ENCODE measurements around the gene MBD6.
A peak's percentile ranks its signal among the peaks of the same experiment; 100 is the strongest.
"Not testable (repeated sequence)": the region's sequence is repeated elsewhere in the genome, so short reads cannot be mapped to it uniquely, and the experiment has no call there.

MBD6 gene

DNA sequence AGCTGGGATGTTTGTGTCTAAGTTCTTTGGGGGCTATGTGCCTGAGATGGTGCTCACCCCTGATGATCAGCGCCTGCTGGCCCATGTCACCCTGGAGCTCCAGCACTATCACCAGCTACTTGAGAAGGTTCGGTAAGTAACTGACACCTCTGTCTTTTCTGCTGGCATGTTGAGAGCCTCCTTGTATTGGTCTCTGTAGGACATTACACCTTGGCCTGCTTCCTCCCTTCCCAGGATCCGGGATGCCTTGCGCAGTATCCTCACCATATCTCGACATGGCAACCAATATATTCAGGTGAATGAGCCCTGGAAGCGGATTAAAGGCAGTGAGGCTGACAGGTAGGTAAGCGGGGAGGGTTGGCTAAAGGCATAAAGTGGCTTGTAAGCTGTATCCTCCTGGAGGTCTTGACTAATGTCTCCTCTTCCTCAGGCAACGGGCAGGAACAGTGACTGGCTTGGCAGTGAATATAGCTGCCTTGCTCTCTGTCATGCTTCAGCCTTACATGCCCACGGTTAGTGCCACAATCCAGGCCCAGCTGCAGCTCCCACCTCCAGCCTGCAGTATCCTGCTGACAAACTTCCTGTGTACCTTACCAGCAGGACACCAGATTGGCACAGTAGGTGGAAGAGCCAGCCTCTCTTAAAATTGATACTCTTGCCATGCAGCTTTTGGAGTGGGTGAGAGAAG lies 7.8 kb upstream of the MBD6 start:
- H3K9ac ChIP-seq (ENCODE audit: insufficient read length, low read depth), result no peak overlapping the region
- no peaks in the 10 kb centered on the region for H3K4me1 ChIP-seq (ENCODE audit: insufficient read depth, insufficient read length)
- no peaks in the 10 kb centered on the region for H3K27me3 ChIP-seq (ENCODE audit: insufficient read depth, insufficient read length)
- H3K36me3 ChIP-seq (ENCODE audit: insufficient read depth, insufficient read length, low read length), result peaks cover 93% of the 10 kb centered on the region
- TF ChIP-seq YY1 (IDR thresholded peaks at IDR 0.05; ENCODE audit: insufficient read depth, insufficient read length) (no peak), SUZ12 (IDR thresholded peaks at IDR 0.05; ENCODE audit: extremely low read depth, insufficient read depth, insufficient read length) (no peak), ZNF274 (IDR thresholded peaks at IDR 0.05; ENCODE audit: low read depth, low read length) (no peak)
- H3K4me3 ChIP-seq (ENCODE audit: insufficient read length, low read depth), result no peak overlapping the region
- no peaks in the 10 kb centered on the region for H3K9me3 ChIP-seq (ENCODE audit: insufficient read depth, low read length)
- DNase-seq (ENCODE audit: low read depth, low spot score), result no peak

GRCh38 chr12:57515408-57515933 lies 7.2 kb upstream of the MBD6 start:
- peaks cover 87% of the 10 kb centered on the region for H3K36me3 ChIP-seq (ENCODE audit: insufficient read depth, insufficient read length, low read length)
- no peak for TF ChIP-seq YY1 (IDR thresholded peaks at IDR 0.05; ENCODE audit: insufficient read depth, insufficient read length)
- no peak for TF ChIP-seq SUZ12 (IDR thresholded peaks at IDR 0.05; ENCODE audit: extremely low read depth, insufficient read depth, insufficient read length)
- TF ChIP-seq ZNF274 (IDR thresholded peaks at IDR 0.05; ENCODE audit: low read depth, low read length), result no peak
- no peak for DNase-seq (ENCODE audit: low read depth, low spot score)

DNA sequence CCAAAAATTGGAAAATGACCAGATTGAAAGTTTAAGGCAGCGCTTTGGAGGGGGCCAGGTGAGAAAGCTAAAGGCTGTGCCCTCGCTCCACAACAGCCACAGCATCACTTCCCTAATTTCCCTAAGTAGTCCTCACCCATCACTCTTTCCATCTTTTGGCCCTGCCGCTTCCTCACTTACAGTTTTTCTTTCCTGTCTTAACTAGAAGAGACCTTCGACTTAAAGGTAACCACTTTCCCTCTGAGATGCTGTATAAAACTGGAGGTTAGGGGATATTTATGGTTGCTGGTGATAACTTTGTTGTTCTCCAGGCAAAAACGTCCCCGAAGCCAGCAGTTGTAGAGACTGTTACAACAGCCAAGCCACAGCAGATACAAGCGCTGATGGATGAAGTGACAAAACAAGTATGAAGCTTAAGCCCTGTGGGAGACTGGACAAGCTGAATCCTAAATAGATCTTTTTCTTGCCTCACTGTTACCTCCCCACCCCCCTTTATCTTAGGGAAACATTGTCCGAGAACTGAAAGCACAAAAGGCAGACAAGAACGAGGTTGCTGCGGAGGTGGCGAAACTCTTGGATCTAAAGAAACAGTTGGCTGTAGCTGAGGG lies 6.6 kb upstream of the MBD6 start:
- Histone ChIP-seq H3K4me1 (ENCODE audit: insufficient read depth, insufficient read length) (no peaks in the 10 kb centered on the region), H3K9ac (ENCODE audit: insufficient read length, low read depth) (no peak overlapping the region), H3K9me3 (ENCODE audit: insufficient read depth, low read length) (no peaks in the 10 kb centered on the region), H3K36me3 (ENCODE audit: insufficient read depth, insufficient read length, low read length) (peaks cover 82% of the 10 kb centered on the region), H3K4me3 (ENCODE audit: insufficient read length, low read depth) (no peak overlapping the region), H3K27me3 (ENCODE audit: insufficient read depth, insufficient read length) (no peaks in the 10 kb centered on the region)
- TF ChIP-seq YY1 (IDR thresholded peaks at IDR 0.05; ENCODE audit: insufficient read depth, insufficient read length), result no peak
- TF ChIP-seq ZNF274 (IDR thresholded peaks at IDR 0.05; ENCODE audit: low read depth, low read length), result no peak
- no peak for TF ChIP-seq SUZ12 (IDR thresholded peaks at IDR 0.05; ENCODE audit: extremely low read depth, insufficient read depth, insufficient read length)
- DNase-seq (ENCODE audit: low read depth, low spot score), result no peak

More at GRCh38 chr12:57515408-57515933, 7.2 kb upstream of the MBD6 start:
- H3K9me3 ChIP-seq (ENCODE audit: insufficient read depth, low read length), result no peaks in the 10 kb centered on the region
- H3K9ac ChIP-seq (ENCODE audit: insufficient read length, low read depth), result no peak overlapping the region
- H3K27me3 ChIP-seq (ENCODE audit: insufficient read depth, insufficient read length), result no peaks in the 10 kb centered on the region
- H3K4me1 ChIP-seq (ENCODE audit: insufficient read depth, insufficient read length), result no peaks in the 10 kb centered on the region
- H3K4me3 ChIP-seq (ENCODE audit: insufficient read length, low read depth), result no peak overlapping the region

DNA sequence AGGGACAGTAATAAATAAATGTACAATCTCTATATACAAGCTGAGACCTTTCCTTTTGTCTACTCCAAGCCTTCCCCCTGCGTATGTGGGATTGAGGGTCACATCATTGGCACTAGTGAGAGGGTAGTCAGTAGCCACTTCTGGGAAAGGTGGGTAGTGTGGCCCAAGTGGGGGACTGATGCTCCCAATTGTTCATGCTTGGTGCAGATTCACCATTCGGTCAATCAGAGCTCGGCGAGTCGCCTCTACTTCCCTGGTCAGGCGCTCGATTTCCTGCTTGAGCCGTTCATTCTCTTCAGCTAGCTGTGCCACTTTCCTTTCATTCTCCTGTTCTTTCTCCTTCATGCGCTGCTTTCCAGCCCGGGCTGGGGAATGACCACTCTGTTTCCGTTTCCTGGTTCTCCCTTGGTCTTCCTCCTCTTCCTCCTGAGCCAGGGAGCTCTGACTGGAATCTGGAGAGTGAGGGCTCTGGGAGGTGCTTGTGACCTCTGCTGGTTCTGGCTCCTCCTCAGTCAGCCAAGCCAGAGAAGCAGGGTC lies 5.9 kb upstream of the MBD6 start:
- Histone ChIP-seq H3K9me3 (ENCODE audit: insufficient read depth, low read length) (no peaks in the 10 kb centered on the region), H3K27me3 (ENCODE audit: insufficient read depth, insufficient read length) (no peaks in the 10 kb centered on the region), H3K9ac (ENCODE audit: insufficient read length, low read depth) (no peak overlapping the region), H3K4me3 (ENCODE audit: insufficient read length, low read depth) (no peak overlapping the region), H3K4me1 (ENCODE audit: insufficient read depth, insufficient read length) (no peaks in the 10 kb centered on the region), H3K36me3 (ENCODE audit: insufficient read depth, insufficient read length, low read length) (peaks cover 75% of the 10 kb centered on the region)
- TF ChIP-seq YY1 (IDR thresholded peaks at IDR 0.05; ENCODE audit: insufficient read depth, insufficient read length), result no peak
- no peak for TF ChIP-seq SUZ12 (IDR thresholded peaks at IDR 0.05; ENCODE audit: extremely low read depth, insufficient read depth, insufficient read length)
- TF ChIP-seq ZNF274 (IDR thresholded peaks at IDR 0.05; ENCODE audit: low read depth, low read length), result no peak
- DNase-seq (ENCODE audit: low read depth, low spot score), result no peak

GRCh38 chr12:57517187-57517586 lies 5.4 kb upstream of the MBD6 start:
- no peak overlapping the region for H3K9ac ChIP-seq (ENCODE audit: insufficient read length, low read depth)
- H3K27me3 ChIP-seq (ENCODE audit: insufficient read depth, insufficient read length), result no peaks in the 10 kb centered on the region
- peaks cover 3% of the 10 kb centered on the region for H3K4me1 ChIP-seq (ENCODE audit: insufficient read depth, insufficient read length)
- DNase-seq (ENCODE audit: low read depth, low spot score), result no peak
- no peak for TF ChIP-seq YY1 (IDR thresholded peaks at IDR 0.05; ENCODE audit: insufficient read depth, insufficient read length)
- TF ChIP-seq SUZ12 (IDR thresholded peaks at IDR 0.05; ENCODE audit: extremely low read depth, insufficient read depth, insufficient read length), result no peak
- TF ChIP-seq ZNF274 (IDR thresholded peaks at IDR 0.05; ENCODE audit: low read depth, low read length), result no peak
- no peak overlapping the region for H3K4me3 ChIP-seq (ENCODE audit: insufficient read length, low read depth)
- H3K9me3 ChIP-seq (ENCODE audit: insufficient read depth, low read length), result no peaks in the 10 kb centered on the region
- peaks cover 70% of the 10 kb centered on the region for H3K36me3 ChIP-seq (ENCODE audit: insufficient read depth, insufficient read length, low read length)

DNA sequence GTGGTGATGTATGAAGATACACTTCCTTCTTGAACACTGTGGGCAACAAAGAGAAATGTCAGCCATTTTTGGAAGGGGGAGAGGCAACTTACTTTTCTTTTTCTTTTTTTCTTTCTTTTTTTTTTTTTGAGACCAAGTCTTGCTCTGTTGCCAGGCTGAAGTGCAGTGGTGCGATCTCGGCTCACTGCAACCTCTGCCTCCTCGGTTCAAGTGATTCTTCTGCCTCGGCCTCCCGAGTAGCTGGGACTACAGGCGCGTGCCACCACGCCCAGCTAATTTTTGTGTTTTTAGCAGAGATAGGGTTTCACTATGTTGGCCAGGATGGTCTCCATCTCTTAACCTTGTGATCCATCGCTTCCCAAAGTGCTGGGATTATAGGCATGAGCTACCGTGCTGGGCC lies 4.9 kb upstream of the MBD6 start:
- peaks cover 65% of the 10 kb centered on the region for H3K36me3 ChIP-seq (ENCODE audit: insufficient read depth, insufficient read length, low read length)
- not testable (repeated sequence) for H3K9ac ChIP-seq (ENCODE audit: insufficient read length, low read depth)

DNA sequence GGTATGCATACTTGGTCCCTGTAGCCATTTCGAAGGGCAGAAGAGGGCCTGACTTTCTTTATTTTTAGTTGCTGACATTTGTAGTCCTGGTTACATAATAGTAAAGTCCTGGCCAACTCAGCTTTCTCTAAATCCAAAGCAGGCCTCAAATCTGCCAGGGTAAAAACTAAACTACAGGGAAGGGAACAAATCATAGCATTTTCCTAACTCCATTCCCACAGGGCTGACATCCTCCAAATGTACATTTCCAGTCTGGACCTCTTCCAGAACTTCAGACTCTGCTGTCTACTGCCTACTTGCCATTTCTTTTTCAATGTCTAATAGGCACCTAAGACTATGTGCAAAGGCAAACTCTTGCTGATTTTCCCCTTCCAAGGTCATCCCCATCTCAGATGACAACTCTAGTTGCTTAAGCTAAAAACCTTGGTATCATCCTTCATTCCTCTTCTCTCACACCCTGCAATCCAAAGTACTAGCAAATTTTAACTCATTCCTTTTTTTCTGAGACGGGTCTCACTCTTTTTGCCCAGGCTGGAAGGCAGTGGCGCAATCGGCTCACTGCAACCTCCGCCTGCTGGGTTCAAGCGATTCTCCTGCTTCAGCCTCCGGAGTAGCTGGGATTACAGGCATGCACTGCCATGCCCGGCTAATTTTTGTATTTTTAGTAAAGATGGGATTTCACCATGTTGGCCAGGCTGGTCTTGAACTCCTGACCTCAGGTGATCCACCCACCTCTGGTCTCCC lies 4.3 kb upstream of the MBD6 start:
- DNase-seq (ENCODE audit: low read depth, low spot score), result no peak
- no peaks in the 10 kb centered on the region for H3K9me3 ChIP-seq (ENCODE audit: insufficient read depth, low read length)
- H3K4me3 ChIP-seq (ENCODE audit: insufficient read length, low read depth), result peak overlapping the region; percentile 84
- H3K27me3 ChIP-seq (ENCODE audit: insufficient read depth, insufficient read length), result no peaks in the 10 kb centered on the region
- peaks cover 58% of the 10 kb centered on the region for H3K36me3 ChIP-seq (ENCODE audit: insufficient read depth, insufficient read length, low read length)
- no peak for TF ChIP-seq ZNF274 (IDR thresholded peaks at IDR 0.05; ENCODE audit: low read depth, low read length)
- TF ChIP-seq SUZ12 (IDR thresholded peaks at IDR 0.05; ENCODE audit: extremely low read depth, insufficient read depth, insufficient read length), result no peak
- TF ChIP-seq YY1 (IDR thresholded peaks at IDR 0.05; ENCODE audit: insufficient read depth, insufficient read length), result no peak
- H3K9ac ChIP-seq (ENCODE audit: insufficient read length, low read depth), result peak overlapping the region; percentile 5
- peaks cover 3% of the 10 kb centered on the region for H3K4me1 ChIP-seq (ENCODE audit: insufficient read depth, insufficient read length)

More for the DNA sequence above, 4.9 kb upstream of the MBD6 start:
- not testable (repeated sequence) for H3K9me3 ChIP-seq (ENCODE audit: insufficient read depth, low read length); DNase-seq (ENCODE audit: low read depth, low spot score); H3K27me3 ChIP-seq (ENCODE audit: insufficient read depth, insufficient read length); H3K4me3 ChIP-seq (ENCODE audit: insufficient read length, low read depth); H3K4me1 ChIP-seq (ENCODE audit: insufficient read depth, insufficient read length)
